NCI-H2107 (cell line): ENCODE results near the gene INTS2.
"Not testable (repeated sequence)": the region's sequence is repeated elsewhere in the genome, so short reads cannot be mapped to it uniquely, and the experiment has no call there.

ENCODE experiments used
- DNase-seq: peaks from one replicate; lab custom pipeline; 2025; lab: John Stamatoyannopoulos, UW

The INTS2 gene

DNA sequence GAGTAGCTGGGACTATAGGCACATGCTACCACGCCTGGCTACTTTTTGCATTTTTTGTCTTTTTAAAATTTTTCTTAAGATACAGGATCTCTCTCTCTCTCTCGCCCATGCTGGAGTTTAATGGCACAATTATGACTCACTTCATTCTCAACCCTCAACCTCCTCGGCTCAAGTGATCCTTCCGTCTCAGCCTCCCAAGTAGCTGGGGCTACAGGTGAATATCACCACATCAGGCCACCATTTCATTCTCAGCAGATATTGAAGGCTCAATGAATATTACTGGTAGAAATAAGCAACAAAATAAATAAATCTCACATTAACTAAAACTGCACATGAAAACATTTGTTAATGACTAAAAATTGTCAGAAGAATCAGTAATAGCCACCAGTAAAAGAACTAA, 106.1 kb downstream of the INTS2 start:
- no peak for DNase-seq

DNA sequence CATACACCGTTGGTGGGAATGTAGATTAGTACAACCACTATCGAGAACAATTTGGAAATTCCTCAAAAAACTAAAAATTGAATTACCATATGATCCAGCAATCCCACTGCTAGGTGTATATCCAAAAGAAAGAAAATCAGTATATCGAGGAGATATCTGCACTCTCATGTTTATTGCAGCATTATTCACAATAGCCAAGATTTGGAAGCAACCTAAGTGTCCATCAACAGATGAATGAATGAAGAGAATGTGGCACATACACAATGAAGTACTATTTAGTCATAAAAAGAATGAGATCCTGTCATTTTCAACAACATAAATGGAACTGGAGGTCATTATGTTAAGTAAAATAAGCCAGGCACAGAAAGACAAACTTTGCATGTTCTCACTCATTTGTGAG, 108.5 kb downstream of the INTS2 start:
- DNase-seq: not testable (repeated sequence)

DNA sequence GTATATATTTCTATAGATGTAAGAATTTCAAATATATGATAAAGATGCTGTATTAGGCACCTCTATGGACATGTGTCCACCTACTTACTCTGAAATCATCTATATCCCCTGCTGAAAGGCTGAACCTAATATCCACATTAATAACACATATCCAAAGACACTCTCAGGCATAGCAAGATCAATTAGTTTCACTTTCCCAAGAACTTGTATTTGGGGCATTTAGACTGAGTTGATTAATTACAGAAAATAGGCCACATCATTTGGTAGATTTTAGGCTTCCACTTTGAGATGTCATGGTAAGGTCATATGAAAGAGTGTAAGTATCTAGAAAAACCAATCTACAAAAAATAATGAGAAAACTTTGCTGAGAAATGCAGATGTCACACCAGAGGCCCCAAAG, 109.6 kb downstream of the INTS2 start:
- DNase-seq: no peak

- no peak for DNase-seq
Observed at GRCh38 chr17:61817452-61817851, 110.3 kb downstream of the INTS2 start.

DNA sequence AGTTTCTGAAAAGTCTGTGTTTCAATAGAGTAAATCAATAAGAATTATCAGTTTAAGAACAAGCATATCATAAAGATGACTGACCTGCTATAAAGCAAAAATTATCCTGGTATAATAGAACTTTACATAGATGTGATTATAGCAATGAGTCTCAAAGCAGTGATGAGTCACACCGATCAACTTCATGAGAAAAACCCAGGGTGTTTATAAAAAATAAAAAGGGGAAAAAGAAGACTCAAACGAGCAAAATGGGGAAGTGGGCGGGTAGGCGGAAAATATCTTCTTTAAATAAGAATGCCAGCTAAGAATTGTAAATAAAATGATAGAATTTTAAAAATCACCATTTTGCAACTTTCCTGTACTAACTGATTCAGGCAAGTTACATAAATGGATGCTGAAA, 111.2 kb downstream of the INTS2 start:
- DNase-seq: no peak

DNA sequence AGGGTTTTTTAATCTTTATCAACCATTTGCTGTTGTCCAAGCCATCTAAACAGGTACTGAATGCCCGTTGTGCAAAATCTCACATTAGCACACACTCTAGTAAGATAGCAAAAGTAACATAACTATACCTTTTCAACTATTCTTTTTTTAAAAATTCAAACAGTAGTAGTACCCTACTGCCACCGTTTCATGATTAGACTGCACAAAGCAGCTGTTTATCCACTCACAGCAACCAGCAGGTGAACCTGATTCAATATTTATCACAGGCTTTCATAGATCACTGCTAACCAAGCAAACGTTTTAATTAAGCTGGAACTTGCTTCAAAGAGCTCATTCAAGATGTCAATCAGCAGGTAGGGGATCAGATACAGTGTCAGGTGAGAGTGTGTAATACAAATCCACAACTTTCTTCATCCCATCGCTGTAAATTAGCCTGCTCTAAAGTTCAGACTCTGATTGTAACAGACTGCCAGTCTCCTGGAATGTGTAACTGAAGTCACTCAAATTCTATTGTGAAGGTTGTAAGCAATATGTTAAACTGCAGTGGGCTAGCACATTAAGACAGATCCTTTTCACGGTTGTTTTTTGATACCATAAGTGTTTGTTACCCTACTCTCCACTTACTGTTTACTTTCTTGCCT, 111.8 kb downstream of the INTS2 start:
- no peak for DNase-seq
